RWPE2 (cell line): ENCODE results near the gene KDM5B.

Experiments used
- ATAC-seq: fragments of 200-7000 bp; cut with Tn5 transposase; 3 replicates; pipeline ENCODE4 v1.9.1; 2021; ENCODE audit warnings: low read depth
- DNase-seq: peaks from one replicate; pipeline ENCODE4 v3.0.0-alpha.2; 2020; ENCODE audit warnings: low spot score
- H3K27ac ChIP-seq: fragments of 450-650 bp; 2 replicates; pipeline ENCODE4 v1.5.1; 2017; ENCODE audit warnings: mild to moderate bottlenecking; ENCODE audit not compliant: poor library complexity, severe bottlenecking
- H3K27me3 ChIP-seq: fragments of 250-450 bp; sonication (Bioruptor Pico); 2 replicates; pipeline ENCODE4 v1.5.1; 2021; ENCODE audit warnings: mild to moderate bottlenecking, moderate library complexity; ENCODE audit not compliant: insufficient read depth, poor library complexity, severe bottlenecking
- H3K36me3 ChIP-seq: fragments of 250-450 bp; sonication (Bioruptor Pico); 2 replicates; pipeline ENCODE4 v1.5.1; 2020; ENCODE audit warnings: low read depth, mild to moderate bottlenecking, moderate library complexity
- H3K4me1 ChIP-seq: fragments of 250-450 bp; sonication (Bioruptor Pico); 2 replicates; pipeline ENCODE4 v1.5.1; 2021; ENCODE audit warnings: mild to moderate bottlenecking, moderate library complexity; ENCODE audit not compliant: insufficient read depth, poor library complexity, severe bottlenecking
- H3K4me3 ChIP-seq: fragments of 250-450 bp; sonication (Bioruptor Pico); 2 replicates; pipeline ENCODE4 v1.5.1; 2021; ENCODE audit warnings: mild to moderate bottlenecking, moderate library complexity; ENCODE audit not compliant: severe bottlenecking
- H3K9me3 ChIP-seq: fragments of 250-450 bp; sonication (Bioruptor Pico); 2 replicates; pipeline ENCODE4 v1.5.1; 2021; ENCODE audit warnings: mild to moderate bottlenecking, moderate library complexity; ENCODE audit not compliant: severe bottlenecking
- TF ChIP-seq, protein P1 (sequence below): fragments of 450-650 bp; IDR thresholded peaks from one replicate; pipeline ENCODE4 v1.5.1; 2017; ENCODE audit warnings: mild to moderate bottlenecking, moderate library complexity; ENCODE audit not compliant: poor library complexity, severe bottlenecking

The KDM5B gene

DNA sequence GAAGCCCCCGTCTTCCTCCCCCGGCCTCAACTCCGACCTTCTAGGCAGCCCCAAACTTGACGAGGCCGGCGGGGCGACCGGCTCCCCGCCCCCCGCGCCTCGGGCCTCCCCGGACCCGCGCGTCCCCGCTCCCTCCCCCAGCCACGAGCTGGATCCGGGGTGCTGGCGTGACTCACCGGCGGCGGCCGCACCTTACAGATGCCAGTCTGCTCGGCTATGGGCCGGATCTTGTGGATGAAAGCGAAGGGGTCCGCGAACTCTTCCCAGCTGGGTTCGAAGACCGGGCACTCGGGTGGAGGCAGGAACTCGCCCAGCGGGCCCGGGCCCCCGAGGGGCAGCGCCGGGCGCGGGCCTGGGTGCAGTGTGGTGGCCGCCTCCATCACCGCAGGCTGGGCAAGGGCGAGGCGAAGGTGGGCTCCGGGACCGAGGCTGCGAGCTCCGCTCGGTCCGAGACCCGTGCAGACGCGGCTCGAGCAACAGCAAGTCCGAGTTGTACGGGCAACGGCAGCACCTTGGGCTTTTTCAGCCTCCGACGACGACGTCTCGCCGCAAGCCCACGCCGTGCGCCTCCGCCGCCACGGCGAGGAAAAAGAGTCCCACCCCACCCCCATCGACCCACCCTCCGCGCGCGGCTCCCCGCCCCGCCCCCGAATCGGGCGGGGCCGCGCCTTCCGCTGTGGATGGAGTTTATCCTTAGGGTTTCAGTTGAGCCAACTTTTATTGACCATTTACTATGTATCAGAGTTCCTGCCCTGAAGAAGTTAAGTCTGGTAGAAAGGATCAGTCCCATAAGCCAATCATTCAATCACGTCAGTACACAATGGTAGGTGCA is at the start of gene KDM5B:
TSS of gene KDM5B (minus strand) at position 496 of the 832 bp plus-strand sequence. CDS start at position 380, 116 bp downstream.
- TF ChIP-seq, protein P1, sequence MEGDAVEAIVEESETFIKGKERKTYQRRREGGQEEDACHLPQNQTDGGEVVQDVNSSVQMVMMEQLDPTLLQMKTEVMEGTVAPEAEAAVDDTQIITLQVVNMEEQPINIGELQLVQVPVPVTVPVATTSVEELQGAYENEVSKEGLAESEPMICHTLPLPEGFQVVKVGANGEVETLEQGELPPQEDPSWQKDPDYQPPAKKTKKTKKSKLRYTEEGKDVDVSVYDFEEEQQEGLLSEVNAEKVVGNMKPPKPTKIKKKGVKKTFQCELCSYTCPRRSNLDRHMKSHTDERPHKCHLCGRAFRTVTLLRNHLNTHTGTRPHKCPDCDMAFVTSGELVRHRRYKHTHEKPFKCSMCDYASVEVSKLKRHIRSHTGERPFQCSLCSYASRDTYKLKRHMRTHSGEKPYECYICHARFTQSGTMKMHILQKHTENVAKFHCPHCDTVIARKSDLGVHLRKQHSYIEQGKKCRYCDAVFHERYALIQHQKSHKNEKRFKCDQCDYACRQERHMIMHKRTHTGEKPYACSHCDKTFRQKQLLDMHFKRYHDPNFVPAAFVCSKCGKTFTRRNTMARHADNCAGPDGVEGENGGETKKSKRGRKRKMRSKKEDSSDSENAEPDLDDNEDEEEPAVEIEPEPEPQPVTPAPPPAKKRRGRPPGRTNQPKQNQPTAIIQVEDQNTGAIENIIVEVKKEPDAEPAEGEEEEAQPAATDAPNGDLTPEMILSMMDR = no peak
- peaks cover 38% of the 10 kb centered on the region for H3K4me1 ChIP-seq
- peak; percentile 73 for DNase-seq
- H3K9me3 ChIP-seq = no peaks in the 10 kb centered on the region
- H3K36me3 ChIP-seq = no peaks in the 10 kb centered on the region; the same call in 1 of the 2 replicates
- ATAC-seq = peak; percentile 41
- peak within 1 kb of the TSS; percentile 72 for H3K4me3 ChIP-seq
- peak within 1 kb of the TSS; percentile 80 for H3K27ac ChIP-seq
- no peaks in the 10 kb centered on the region for H3K27me3 ChIP-seq

- Histone ChIP-seq H3K4me3 (no peak overlapping the region), H3K27ac (no peak overlapping the region), H3K27me3 (no peaks in the 10 kb centered on the region), H3K4me1 (no peaks in the 10 kb centered on the region), H3K36me3 (no peaks in the 10 kb centered on the region), H3K9me3 (no peaks in the 10 kb centered on the region)
- DNase-seq (no peak), ATAC-seq (no peak)
- TF ChIP-seq, protein P1 = no peak
Measured at GRCh38 chr1:202857136-202857610, 49.0 kb upstream of the KDM5B start.

GRCh38 chr1:202856014-202856413 is 47.8 kb upstream of the KDM5B start:
- no peaks in the 10 kb centered on the region for H3K4me1 ChIP-seq
- H3K27ac ChIP-seq = no peak overlapping the region
- H3K27me3 ChIP-seq = no peaks in the 10 kb centered on the region
- no peaks in the 10 kb centered on the region for H3K36me3 ChIP-seq
- no peaks in the 10 kb centered on the region for H3K9me3 ChIP-seq
- DNase-seq (no peak), ATAC-seq (no peak)
- no peak overlapping the region for H3K4me3 ChIP-seq
- TF ChIP-seq, protein P1 = no peak

DNA sequence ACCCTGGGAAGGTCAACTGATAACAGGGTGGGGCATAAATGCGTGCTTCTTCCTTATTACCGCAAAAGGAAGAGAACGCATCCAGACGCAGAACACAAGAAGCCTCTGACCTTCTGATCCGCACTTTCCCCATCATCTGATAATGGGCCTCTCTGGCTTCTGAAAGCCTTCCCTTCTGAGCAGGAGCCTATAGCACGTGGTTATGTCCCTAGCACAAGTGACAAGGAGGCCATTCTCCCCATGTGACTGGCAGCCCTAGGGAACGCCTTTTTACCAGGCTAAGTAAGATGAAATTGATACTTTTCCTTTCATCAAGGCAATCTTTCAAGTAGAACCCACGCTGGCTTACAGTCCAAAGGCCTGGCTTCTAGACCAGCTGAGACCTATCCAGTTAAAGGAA is 46.6 kb upstream of the KDM5B start:
- Histone ChIP-seq H3K9me3 (no peaks in the 10 kb centered on the region), H3K36me3 (no peaks in the 10 kb centered on the region), H3K27ac (no peak overlapping the region), H3K4me3 (no peak overlapping the region), H3K4me1 (no peaks in the 10 kb centered on the region), H3K27me3 (no peaks in the 10 kb centered on the region)
- no peak for DNase-seq
- ATAC-seq = no peak
- TF ChIP-seq, protein P1 = no peak
